H9 (cell line): ENCODE results near the gene HERC3. TPM values are rescaled to one million over a fixed set of nuclear protein-coding genes. Genes with fewer than 3 reads are reported as not detected.

Experiments used
- DNase-seq: peaks from one replicate; pipeline ENCODE4 v3.0.0-alpha.2; 2017
- H2AFZ ChIP-seq: one replicate; pipeline ENCODE4 v1.6.1; 2013; ENCODE audit warnings: mild to moderate bottlenecking, low read length, control low read depth, moderate library complexity
- H2AK5ac ChIP-seq: 2 replicates; pipeline ENCODE4 v1.6.1; 2013; ENCODE audit warnings: low read length, control low read depth, mixed read lengths; ENCODE audit not compliant: insufficient read length
- H2BK120ac ChIP-seq: one replicate; pipeline ENCODE4 v1.6.1; 2013; ENCODE audit warnings: low read depth, mild to moderate bottlenecking, low read length, control low read depth, inconsistent platforms; ENCODE audit not compliant: poor library complexity, severe bottlenecking
- H2BK12ac ChIP-seq: 2 replicates; pipeline ENCODE4 v1.6.1; 2013; ENCODE audit warnings: low read length, control low read depth, mixed read lengths, low read depth; ENCODE audit not compliant: insufficient read length
- H2BK15ac ChIP-seq: 2 replicates; pipeline ENCODE4 v1.6.1; 2013; ENCODE audit warnings: low read depth, low read length, control low read depth
- H2BK20ac ChIP-seq: one replicate; pipeline ENCODE4 v1.6.1; 2013; ENCODE audit warnings: low read depth, mild to moderate bottlenecking, low read length, control low read depth, inconsistent platforms; ENCODE audit not compliant: poor library complexity, severe bottlenecking
- H2BK5ac ChIP-seq: 2 replicates; pipeline ENCODE4 v1.6.1; 2013; ENCODE audit warnings: low read length, control low read depth, mixed read lengths; ENCODE audit not compliant: insufficient read length
- H3K14ac ChIP-seq: 2 replicates; pipeline ENCODE4 v1.6.1; 2013; ENCODE audit warnings: low read length, control low read depth; ENCODE audit not compliant: insufficient read depth
- H3K18ac ChIP-seq: 2 replicates; pipeline ENCODE4 v1.6.1; 2013; ENCODE audit warnings: low read depth, mild to moderate bottlenecking, mixed read lengths, low read length, control low read depth; ENCODE audit not compliant: insufficient read length
- H3K23ac ChIP-seq: 2 replicates; pipeline ENCODE4 v1.6.1; 2013; ENCODE audit warnings: low read length, control low read depth, mixed read lengths, low read depth; ENCODE audit not compliant: insufficient read length
- H3K23me2 ChIP-seq: 2 replicates; pipeline ENCODE4 v1.6.1; 2013; ENCODE audit warnings: low read depth, mild to moderate bottlenecking, mixed read lengths, low read length, control low read depth; ENCODE audit not compliant: insufficient read length, poor library complexity, severe bottlenecking
- H3K27ac ChIP-seq: 2 replicates; pipeline ENCODE4 v1.5.1; 2013; ENCODE audit warnings: low read length, control low read depth, mixed read lengths, low read depth; ENCODE audit not compliant: insufficient read length
- H3K27me3 ChIP-seq: 2 replicates; pipeline ENCODE4 v1.6.1; 2013; ENCODE audit warnings: low read length, control low read depth, inconsistent platforms; ENCODE audit not compliant: insufficient read depth
- H3K4ac ChIP-seq: 2 replicates; pipeline ENCODE4 v1.6.1; 2013; ENCODE audit warnings: low read depth, mild to moderate bottlenecking, control low read depth, inconsistent platforms, low read length, moderate library complexity
- H3K4me1 ChIP-seq: 2 replicates; pipeline ENCODE4 v1.6.1; 2013; ENCODE audit warnings: low read length, control low read depth, inconsistent platforms; ENCODE audit not compliant: insufficient read depth
- H3K4me2 ChIP-seq: 2 replicates; pipeline ENCODE4 v1.6.1; 2013; ENCODE audit warnings: low read length, control low read depth, mixed read lengths; ENCODE audit not compliant: insufficient read length, insufficient read depth
- H3K56ac ChIP-seq: 2 replicates; pipeline ENCODE4 v1.6.1; 2013; ENCODE audit warnings: low read depth, mild to moderate bottlenecking, mixed read lengths, low read length, control low read depth; ENCODE audit not compliant: insufficient read length
- H3K79me1 ChIP-seq: 2 replicates; pipeline ENCODE4 v1.6.1; 2013; ENCODE audit warnings: low read depth, mild to moderate bottlenecking, moderate library complexity, low read length, control low read depth, inconsistent platforms; ENCODE audit not compliant: insufficient read depth, poor library complexity, severe bottlenecking
- H3K79me2 ChIP-seq: 2 replicates; pipeline ENCODE4 v1.6.1; 2013; ENCODE audit warnings: low read length, control low read depth, inconsistent platforms; ENCODE audit not compliant: insufficient read depth
- H3K9ac ChIP-seq: 2 replicates; pipeline ENCODE4 v1.6.1; 2013; ENCODE audit warnings: low read length, control low read depth, mixed read lengths; ENCODE audit not compliant: insufficient read length; ENCODE audit errors: extremely low read depth
- H3K9me3 ChIP-seq: one replicate; pipeline ENCODE4 v1.6.1; 2013; ENCODE audit warnings: low read depth, low read length, inconsistent platforms; ENCODE audit not compliant: control insufficient read depth
- H3T11ph ChIP-seq: one replicate; pipeline ENCODE4 v1.6.1; 2013; ENCODE audit warnings: mild to moderate bottlenecking, low read length, control low read depth, inconsistent platforms
- H4K20me1 ChIP-seq: one replicate; pipeline ENCODE4 v1.6.1; 2013; ENCODE audit not compliant: control insufficient read depth, insufficient read length, insufficient read depth
- H4K5ac ChIP-seq: 2 replicates; pipeline ENCODE4 v1.6.1; 2013; ENCODE audit warnings: low read depth, mild to moderate bottlenecking, mixed read lengths, low read length, control low read depth; ENCODE audit not compliant: insufficient read length
- H4K8ac ChIP-seq: replicated peaks from 2 replicates; pipeline ENCODE4 v1.6.1; 2013; ENCODE audit warnings: low read length, control low read depth, mixed read lengths, low read depth; ENCODE audit not compliant: insufficient read length
- H4K91ac ChIP-seq: 2 replicates; pipeline ENCODE4 v1.6.1; 2013; ENCODE audit warnings: low read depth, mild to moderate bottlenecking, moderate library complexity, mixed read lengths, low read length, control low read depth; ENCODE audit not compliant: insufficient read length
- H3K27ac Mint-ChIP-seq, 3 experiments: 2 replicates in 2 of 3; 3 replicates in 1 of 3; pipeline ENCODE4 v1.8.0; 2020 to 2021; ENCODE audit warnings: mixed read lengths in 3 of 3, mild to moderate bottlenecking in 1 of 3, moderate library complexity in 1 of 3
- H3K27me3 Mint-ChIP-seq: 2 replicates; pipeline ENCODE4 v1.8.0; 2021; ENCODE audit warnings: low read depth, mild to moderate bottlenecking, moderate library complexity, mixed read lengths
- H3K36me3 Mint-ChIP-seq, 3 experiments: 2 replicates in 2 of 3; 3 replicates in 1 of 3; pipeline ENCODE4 v1.8.0; 2020 to 2021; ENCODE audit warnings: low read depth in 3 of 3, mixed read lengths in 3 of 3; ENCODE audit not compliant: insufficient read depth in 1 of 3
- H3K4me1 Mint-ChIP-seq, 2 experiments: 2 replicates each; pipeline ENCODE4 v1.8.0; 2020; ENCODE audit warnings: mixed read lengths in 2 of 2
- H3K4me3 Mint-ChIP-seq, 2 experiments: 2 replicates in 1 of 2; 3 replicates in 1 of 2; pipeline ENCODE4 v1.8.0; 2020 to 2021; ENCODE audit warnings: mild to moderate bottlenecking in 2 of 2, mixed read lengths in 2 of 2, moderate library complexity in 1 of 2
- H3K9me3 Mint-ChIP-seq, 2 experiments: 2 replicates in 1 of 2; 3 replicates in 1 of 2; pipeline ENCODE4 v1.8.0; 2020; ENCODE audit warnings: mild to moderate bottlenecking in 2 of 2, mixed read lengths in 2 of 2, moderate library complexity in 1 of 2
- CTCF ChIP-seq: fragments of 200-600 bp; sonication (generic); conservative IDR thresholded peaks from 3 replicates; pipeline ENCODE4 v1.8.0; 2021; ENCODE audit warnings: antibody characterized with exemption, mild to moderate bottlenecking
- WGBS: extraction: QIAGEN DNeasy Blood & Tissue Kit; methylation state at CpG from one replicate; pipeline ENCODE4 v1.1.7; 2013; ENCODE audit warnings: missing lambda C conversion rate, low lambda C conversion rate, mixed read lengths; ENCODE audit not compliant: insufficient read length; ENCODE audit errors: extremely low coverage; 5-methylcytosine and 5-hydroxymethylcytosine counted together
- total RNA-seq: library from RNA; stranded (reverse); gene quantifications from 2 replicates; pipeline ENCODE4 v1.2.1, GENCODE V29; 2021

Gene HERC3
- total RNA-seq, 1 experiment from 2014 or later, result 2.9 TPM

- H3K79me1 ChIP-seq, result no peaks in the 10 kb centered on the region
- no peaks in the 10 kb centered on the region for H3K79me2 ChIP-seq
- 100% methylated on average over 1 of the region's 1 CpG for WGBS
- Mint-ChIP-seq H3K9me3 (peaks cover 17 to 22% of the 10 kb centered on the region in 2 experiments), H3K36me3 (peaks cover 11 to 26% (median 16%) of the 10 kb centered on the region in 3 experiments), H3K4me3 (no peak overlapping the region), H3K27me3 (no peaks in the 10 kb centered on the region; the same call in 1 of the 2 replicates), H3K4me1 (peaks cover 0 to 3% of the 10 kb centered on the region in 2 experiments; a peak in 1 of 4 replicates), H3K27ac (no peak overlapping the region)
- no peak overlapping the region for H3K23ac ChIP-seq
- no peak overlapping the region for H2BK20ac ChIP-seq
- H4K20me1 ChIP-seq, result no peaks in the 10 kb centered on the region
- no peak overlapping the region for H4K5ac ChIP-seq
- H2AK5ac ChIP-seq, result no peak overlapping the region
- H2BK12ac ChIP-seq, result no peak overlapping the region
- H3K14ac ChIP-seq, result no peak overlapping the region
- no peak overlapping the region for H2BK120ac ChIP-seq
- no peak for TF ChIP-seq CTCF
- H3K4ac ChIP-seq, result no peak overlapping the region
- no peak overlapping the region for H4K8ac ChIP-seq
- no peak overlapping the region for H2BK5ac ChIP-seq
- H3K18ac ChIP-seq, result no peak overlapping the region
- no peak for DNase-seq
- no peak overlapping the region for H3K27ac ChIP-seq
- no peaks in the 10 kb centered on the region for H3K4me1 ChIP-seq
- no peak overlapping the region for H3T11ph ChIP-seq
- no peak overlapping the region for H2BK15ac ChIP-seq
- H3K9ac ChIP-seq, result no peak overlapping the region
- no peak overlapping the region for H3K56ac ChIP-seq
- no peak overlapping the region for H3K4me2 ChIP-seq
- no peaks in the 10 kb centered on the region for H3K23me2 ChIP-seq
- no peaks in the 10 kb centered on the region for H3K9me3 ChIP-seq
- no peaks in the 10 kb centered on the region for H3K27me3 ChIP-seq
- no peak overlapping the region for H4K91ac ChIP-seq
- no peak overlapping the region for H2AFZ ChIP-seq
These were observed 127.1 kb downstream of the HERC3 start for GRCh38 chr4:88719381-88719780.
